Body of pancreas (tissue), 4 donors: ENCODE results near the gene CTIF. TPM values are rescaled to one million over a fixed set of nuclear protein-coding genes. Genes with fewer than 3 reads are reported as not detected.
A peak's percentile ranks its signal among the peaks of the same experiment; 100 is the strongest.

Experiments
- ATAC-seq: fragments of 150-250 bp; one replicate; pipeline ENCODE4 v1.9.1; 2016
- DNase-seq, 4 donors: peaks; one replicate each; pipeline ENCODE4 v3.0.0-alpha.2; 2019
- H3K27ac ChIP-seq, 4 donors: fragments of 200-600 bp; sonication (generic); 1 replicate in 3 of 4; 2 replicates in 1 of 4; pipeline versions ENCODE4 v1.5.1 to v1.6.1; 2016 to 2019; ENCODE audit warnings: mild to moderate bottlenecking in 1 of 4, mixed read lengths in 1 of 4, moderate library complexity in 1 of 4
- H3K27me3 ChIP-seq, 2 donors: fragments of 200-600 bp; sonication (generic); one replicate each; pipeline ENCODE4 v1.6.0; 2016; ENCODE audit warnings: mild to moderate bottlenecking in 1 of 2
- H3K36me3 ChIP-seq, 2 donors: fragments of 200-600 bp; sonication (generic); replicated peaks in 1 of 2; 2 replicates each; pipeline ENCODE4 v1.5.1; 2016; ENCODE audit warnings: low read depth in 2 of 2; ENCODE audit not compliant: insufficient read depth in 1 of 2
- H3K4me1 ChIP-seq: fragments of 200-600 bp; sonication (generic); one replicate; pipeline ENCODE4 v1.6.0; 2016
- H3K4me3 ChIP-seq, 2 donors: fragments of 200-600 bp; sonication (generic); 1 replicate in 1 of 2; 2 replicates in 1 of 2; pipeline ENCODE4 v1.5.1; 2016 to 2019
- H3K9me3 ChIP-seq, 3 donors: fragments of 200-600 bp; sonication (generic); 1 replicate in 2 of 3; 2 replicates in 1 of 3; pipeline ENCODE4 v1.5.1; 2016
- CTCF ChIP-seq, 7 experiments: fragments of 450-650 bp in 4 of 7; fragments of 200-600 bp in 3 of 7; sonication (generic) in 3 of 7; IDR thresholded peaks; one replicate each; pipeline ENCODE4 v1.5.1; 2016 to 2019; ENCODE audit warnings: antibody characterized with exemption in 7 of 7
- POLR2A ChIP-seq, 3 donors: fragments of 450-650 bp; IDR thresholded peaks; one replicate each; pipeline ENCODE4 v1.6.1; 2016; ENCODE audit warnings: antibody characterized with exemption in 3 of 3, mild to moderate bottlenecking in 2 of 3
- WGBS, 2 donors: methylation state at CpG; one replicate each; pipeline ENCODE4 v1.1.5; 2017; 5-methylcytosine and 5-hydroxymethylcytosine counted together
- intact Hi-C: fragments of 100-400 bp; cut with DNase I; formaldehyde crosslinking; loops from one replicate; pipeline ENCODE4 v1.15.1; 2023
- total RNA-seq, 2 donors: library from RNA; depleted of rRNA; stranded (reverse); fragments of >200 nt; gene quantifications; one replicate each; pipeline ENCODE4 v1.1.0, GENCODE V29; 2016

The CTIF gene
- total RNA-seq, 2 donors from 2014 or later = 18.7 to 24.4 TPM

DNA sequence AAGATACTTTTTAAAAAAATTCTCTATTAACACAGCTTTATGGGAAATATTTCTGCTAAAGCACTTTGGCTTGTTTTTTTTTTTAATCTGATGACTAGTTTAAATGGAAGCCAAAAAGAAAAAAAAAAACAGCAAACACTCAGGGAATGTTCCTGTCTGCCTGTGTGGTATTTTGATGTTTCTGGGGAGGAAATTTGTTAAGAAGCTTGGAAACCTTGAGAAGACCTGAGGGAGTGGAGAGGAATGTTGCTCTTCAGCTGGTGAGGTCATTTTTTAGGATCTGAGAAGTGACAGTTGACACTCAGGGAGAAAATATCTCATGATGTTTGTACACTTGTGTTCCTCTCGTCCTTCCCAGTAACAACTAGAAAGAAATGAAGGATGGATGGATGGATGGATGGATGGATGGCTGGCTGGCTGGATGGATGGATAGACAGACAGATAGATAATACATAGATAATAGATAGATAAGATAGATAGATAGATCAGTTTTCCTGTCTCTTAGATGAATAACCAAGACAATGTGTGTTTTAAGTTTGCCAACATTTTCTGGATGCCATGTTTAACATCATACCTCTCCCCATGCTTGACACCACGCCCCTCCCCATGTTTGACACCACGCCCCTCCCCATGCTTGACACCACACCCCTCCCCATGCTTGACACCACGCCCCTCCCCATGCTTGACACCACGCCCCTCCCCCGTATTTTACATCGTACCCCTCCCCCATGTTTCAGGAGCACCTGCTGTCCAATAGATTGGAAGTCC is 84.8 kb downstream of the CTIF start:
- H3K9me3 ChIP-seq = no peaks in the 10 kb centered on the region
- intact Hi-C loops = no loop called here
- H3K27me3 ChIP-seq = no peaks in the 10 kb centered on the region
- H3K4me3 ChIP-seq = no peak overlapping the region
- ATAC-seq (peak; percentile 12), DNase-seq (no peak)
- WGBS, 2 donors = 75 to 80% methylated on average over 7 of the region's 7 CpGs
- TF ChIP-seq POLR2A (IDR thresholded peaks at IDR 0.05) (no peak), CTCF (IDR thresholded peaks at IDR 0.05) (no peak)
- no peaks in the 10 kb centered on the region for H3K4me1 ChIP-seq
- no peaks in the 10 kb centered on the region for H3K36me3 ChIP-seq
- no peak overlapping the region for H3K27ac ChIP-seq

DNA sequence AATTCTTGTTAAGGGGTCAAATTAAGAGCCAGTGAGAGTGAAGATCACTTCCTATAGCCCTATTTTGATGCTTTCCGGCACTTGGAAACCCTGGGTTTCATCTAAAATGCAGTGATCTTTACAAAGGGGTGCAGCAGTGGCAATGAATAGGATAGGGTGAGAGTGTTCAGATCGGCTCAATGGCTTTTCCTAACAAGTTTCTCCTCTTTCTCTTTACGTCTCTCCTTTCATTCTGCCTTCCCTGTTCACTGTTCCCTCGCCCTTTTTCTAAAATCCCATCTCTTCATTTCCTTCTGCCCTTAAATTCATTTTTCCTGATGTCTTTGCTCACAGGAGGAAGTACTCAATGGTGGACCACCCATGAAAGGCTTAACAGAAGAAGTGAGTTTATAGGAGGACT is 86.0 kb downstream of the CTIF start:
- no peak for ATAC-seq

GRCh38 chr18:48627216-48627615 is 88.4 kb downstream of the CTIF start:
- H3K27ac ChIP-seq = no peak overlapping the region
- H3K9me3 ChIP-seq = no peaks in the 10 kb centered on the region
- H3K36me3 ChIP-seq = no peaks in the 10 kb centered on the region
- TF ChIP-seq CTCF (IDR thresholded peaks at IDR 0.05) = no peak
- TF ChIP-seq POLR2A (IDR thresholded peaks at IDR 0.05) = no peak
- intact Hi-C loops = no loop called here
- H3K27me3 ChIP-seq = no peaks in the 10 kb centered on the region
- H3K4me1 ChIP-seq = no peaks in the 10 kb centered on the region
- 63 to 89% methylated on average over 3 of the region's 3 CpGs for WGBS, 2 donors
- ATAC-seq (no peak), DNase-seq (no peak)
- H3K4me3 ChIP-seq = no peak overlapping the region

More for the DNA sequence above, 86.0 kb downstream of the CTIF start:
- no peak overlapping the region for H3K4me3 ChIP-seq
- no peaks in the 10 kb centered on the region for H3K9me3 ChIP-seq
- 89 to 93% methylated on average over 4 of the region's 4 CpGs for whole genome bisulfite sequencing, 2 donors
- H3K4me1 ChIP-seq = no peaks in the 10 kb centered on the region
- H3K36me3 ChIP-seq = no peaks in the 10 kb centered on the region
- DNase-seq = no peak
- H3K27ac ChIP-seq = no peak overlapping the region
- no peak for TF ChIP-seq CTCF (IDR thresholded peaks at IDR 0.05)
- no peak for TF ChIP-seq POLR2A (IDR thresholded peaks at IDR 0.05)
- intact Hi-C loops = no loop called here
- no peaks in the 10 kb centered on the region for H3K27me3 ChIP-seq

DNA sequence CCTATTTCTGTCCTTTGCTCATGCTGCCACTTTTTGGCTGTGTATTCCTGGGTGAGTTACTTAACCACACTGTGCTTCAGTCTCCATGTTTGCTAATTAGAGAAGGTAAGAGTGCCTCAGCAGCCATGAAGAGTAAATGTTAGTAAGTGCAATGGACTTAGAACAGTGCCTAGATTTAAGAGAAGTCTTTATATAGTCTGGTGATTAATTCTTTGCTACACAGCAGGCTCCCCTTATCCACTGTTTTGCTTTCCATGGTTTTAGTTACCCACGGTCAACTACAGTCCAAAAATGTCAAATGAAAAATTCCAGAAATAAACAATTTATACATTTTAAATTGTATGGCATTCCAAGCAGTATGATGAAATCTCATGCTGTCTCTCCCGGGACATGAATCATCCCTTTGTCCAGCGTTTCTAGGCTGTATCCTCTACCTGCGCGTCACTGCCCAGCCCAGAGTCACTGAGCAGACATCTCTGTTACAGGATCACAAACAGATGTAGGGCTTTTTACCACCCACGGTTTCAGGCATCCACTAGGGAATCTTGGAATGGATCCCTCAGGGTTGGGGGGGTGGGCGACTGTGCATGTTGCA is 91.0 kb downstream of the CTIF start:
- no peak for DNase-seq
- intact Hi-C loops = no loop called here
- no peaks in the 10 kb centered on the region for H3K4me1 ChIP-seq

More for the DNA sequence above, 91.0 kb downstream of the CTIF start:
- WGBS, 2 donors = 78 to 84% methylated on average over 7 of the region's 7 CpGs
- no peak for ATAC-seq
- TF ChIP-seq CTCF (IDR thresholded peaks at IDR 0.05) = no peak
- TF ChIP-seq POLR2A (IDR thresholded peaks at IDR 0.05) = no peak
- Histone ChIP-seq H3K36me3 (no peaks in the 10 kb centered on the region), H3K4me3 (no peak overlapping the region), H3K27ac (no peak overlapping the region), H3K9me3 (no peaks in the 10 kb centered on the region), H3K27me3 (no peaks in the 10 kb centered on the region)
